HG03460 (cell line): ENCODE data around the gene TMEM131L.
"Not testable (repeated sequence)": the region's sequence is repeated elsewhere in the genome, so short reads cannot be mapped to it uniquely, and the experiment has no call there.

Experiments
- ATAC-seq: cut with Tn5 transposase; IDR thresholded peaks from one replicate; pipeline ENCODE4 v1.9.1; 2021; ENCODE audit not compliant: unreplicated experiment

TMEM131L gene

GRCh38 chr4:153535772-153536513, 69.8 kb downstream of the TMEM131L start:
- no peak for ATAC-seq

GRCh38 chr4:153537493-153537960, 71.4 kb downstream of the TMEM131L start:
- no peak for ATAC-seq

- no peak for ATAC-seq
These were observed 72.6 kb downstream of the TMEM131L start for GRCh38 chr4:153538487-153539357.

GRCh38 chr4:153539422-153539821, 73.3 kb downstream of the TMEM131L start:
- no peak for ATAC-seq

GRCh38 chr4:153541456-153542096, 75.4 kb downstream of the TMEM131L start:
- ATAC-seq, result no peak

GRCh38 chr4:153542131-153542530, 76.0 kb downstream of the TMEM131L start:
- ATAC-seq, result no peak

- no peak for ATAC-seq
These were observed 76.7 kb downstream of the TMEM131L start for GRCh38 chr4:153542834-153543233.

GRCh38 chr4:153543351-153543750, 77.2 kb downstream of the TMEM131L start:
- ATAC-seq, result no peak

- no peak for ATAC-seq
These were observed 79.7 kb downstream of the TMEM131L start for GRCh38 chr4:153545822-153546221.

- no peak for ATAC-seq
These were observed 80.1 kb downstream of the TMEM131L start for GRCh38 chr4:153546280-153546679.

- no peak for ATAC-seq
These were observed 81.4 kb downstream of the TMEM131L start for GRCh38 chr4:153547520-153547919.

- ATAC-seq, result not testable (repeated sequence)
These were observed 82.7 kb downstream of the TMEM131L start for GRCh38 chr4:153548907-153549306.

- peak; percentile 47 for ATAC-seq
These were observed 83.2 kb downstream of the TMEM131L start for GRCh38 chr4:153549405-153549804.

GRCh38 chr4:153553155-153553818, 87.1 kb downstream of the TMEM131L start:
- ATAC-seq, result no peak

- no peak for ATAC-seq
These were observed 87.6 kb downstream of the TMEM131L start for GRCh38 chr4:153553819-153554170.

GRCh38 chr4:153555730-153556434, 89.7 kb downstream of the TMEM131L start:
- ATAC-seq, result no peak

GRCh38 chr4:153556435-153556815, 90.3 kb downstream of the TMEM131L start:
- ATAC-seq, result no peak

- peak; percentile 70 for ATAC-seq
These were observed 94.7 kb downstream of the TMEM131L start for GRCh38 chr4:153560908-153561307.

- no peak for ATAC-seq
These were observed 98.7 kb downstream of the TMEM131L start for GRCh38 chr4:153564630-153565525.
